Stimulated activated CD4-positive, alpha-beta T cell treated with anti-CD3 and anti-CD28 coated beads, Interleukin-1b, Interleukin-23, amount 100 ng/mL, for 48 hours (primary cell): ENCODE data around the gene MPIG6B.
"Not testable (repeated sequence)": the region's sequence is repeated elsewhere in the genome, so short reads cannot be mapped to it uniquely, and the experiment has no call there.

Experiments used
- DNase-seq: peaks from one replicate; pipeline ENCODE4 v3.0.0-alpha.2; 2020

MPIG6B gene

DNA sequence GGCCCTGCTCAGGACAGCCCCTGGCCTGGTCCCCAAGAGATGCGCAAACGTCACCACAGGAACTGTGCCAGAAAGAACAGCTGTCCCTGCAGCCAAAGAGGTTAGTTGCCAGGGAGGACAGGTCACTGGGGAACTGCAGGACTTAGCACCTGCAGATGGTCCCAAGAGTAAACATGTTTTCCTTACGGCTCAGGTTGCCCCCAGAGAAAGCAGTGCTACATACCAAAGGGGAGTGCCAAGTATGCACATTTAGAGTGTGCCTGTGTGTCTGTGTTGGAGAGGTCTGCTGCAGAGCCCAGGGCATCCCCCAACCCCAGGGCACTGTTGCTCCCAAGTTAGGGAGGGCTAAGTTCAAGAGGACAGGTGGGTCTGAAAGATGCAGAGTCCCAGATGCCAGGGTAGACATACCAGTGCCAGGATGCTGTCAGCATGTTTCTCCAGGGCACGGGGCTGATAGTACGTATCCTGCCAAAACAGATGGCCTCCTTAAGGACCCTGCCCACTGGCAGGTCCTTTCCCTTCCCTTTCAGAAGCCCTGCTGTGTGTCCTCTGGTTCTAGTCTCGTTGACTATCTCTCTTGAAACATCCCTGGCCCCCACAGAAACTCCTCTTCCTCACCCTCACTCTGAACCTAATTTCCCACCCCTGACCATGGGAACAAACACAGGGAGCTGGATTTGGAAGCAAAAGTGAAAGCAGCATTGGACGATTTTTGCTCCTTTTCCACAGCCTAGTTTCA is 21.3 kb upstream of the MPIG6B start:
- DNase-seq: no peak

DNA sequence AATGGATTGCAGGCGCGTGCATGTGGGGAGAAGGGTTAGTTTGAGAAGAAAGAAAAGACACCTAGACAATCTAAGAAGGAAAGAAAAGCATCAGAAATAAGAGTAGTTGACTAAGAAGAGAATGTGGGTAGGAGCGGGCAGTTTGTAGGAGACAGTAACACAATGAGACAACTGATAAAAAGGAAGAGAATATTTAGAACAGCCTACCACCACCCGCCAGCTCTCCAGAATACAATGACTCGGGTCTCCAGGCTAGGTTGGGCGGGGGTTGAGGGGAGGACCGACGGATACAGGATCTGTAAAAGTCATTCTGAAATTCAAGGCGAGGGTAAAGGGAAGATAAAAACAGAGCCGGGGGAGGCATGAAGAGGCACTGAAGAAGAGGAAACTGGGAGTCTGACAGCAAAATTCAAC is 20.8 kb upstream of the MPIG6B start:
- DNase-seq: peak; percentile 44

DNA sequence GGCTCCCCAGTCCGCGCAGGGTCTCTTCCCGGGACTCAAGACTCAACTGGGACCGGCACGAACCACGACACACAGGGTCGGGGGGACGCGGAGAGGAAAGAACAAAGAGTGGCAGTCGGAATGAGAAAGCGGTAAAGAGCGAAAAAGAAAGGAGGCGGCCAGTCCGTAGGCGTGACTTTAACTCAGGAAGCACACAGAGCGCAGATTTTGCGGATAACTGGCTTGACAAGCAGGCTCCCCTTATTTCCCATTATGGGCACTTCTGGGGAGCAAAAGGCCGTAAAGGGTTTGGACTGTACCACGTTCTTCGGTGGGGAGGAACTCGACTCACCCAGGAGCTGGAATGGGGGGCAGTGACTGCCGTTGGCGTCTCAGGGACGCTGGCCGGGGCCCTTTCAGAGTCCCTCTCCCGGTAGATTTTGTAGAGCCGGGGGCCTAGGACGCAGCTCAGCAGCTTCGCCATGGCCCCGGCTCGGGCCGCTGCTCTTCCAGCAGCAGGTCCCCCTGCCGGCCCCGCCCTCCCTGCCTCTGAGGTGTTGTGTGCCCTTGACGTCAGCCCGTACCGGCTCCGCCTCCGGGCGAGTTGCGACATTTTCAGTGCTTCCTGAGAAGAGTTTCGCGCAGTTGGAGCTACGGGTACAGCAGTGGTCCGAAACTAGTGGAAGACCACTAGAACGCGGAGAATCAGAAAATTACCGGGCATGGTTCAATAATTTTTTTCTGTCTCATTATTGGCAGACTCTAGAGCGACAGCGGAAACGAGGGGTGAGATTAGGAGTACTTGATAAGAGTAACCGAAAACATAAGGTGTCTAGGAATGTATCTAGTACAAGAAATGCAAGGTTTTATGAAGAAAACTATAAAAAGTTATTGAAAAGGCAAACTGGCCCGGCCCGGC is 20.1 kb upstream of the MPIG6B start, which contains the start of gene ABHD16A:
Gene ABHD16A (minus strand): TSS at position 506 of the 898 bp plus-strand sequence. CDS start 43 bp downstream, at position 463.
- peak; percentile 97 for DNase-seq

DNA sequence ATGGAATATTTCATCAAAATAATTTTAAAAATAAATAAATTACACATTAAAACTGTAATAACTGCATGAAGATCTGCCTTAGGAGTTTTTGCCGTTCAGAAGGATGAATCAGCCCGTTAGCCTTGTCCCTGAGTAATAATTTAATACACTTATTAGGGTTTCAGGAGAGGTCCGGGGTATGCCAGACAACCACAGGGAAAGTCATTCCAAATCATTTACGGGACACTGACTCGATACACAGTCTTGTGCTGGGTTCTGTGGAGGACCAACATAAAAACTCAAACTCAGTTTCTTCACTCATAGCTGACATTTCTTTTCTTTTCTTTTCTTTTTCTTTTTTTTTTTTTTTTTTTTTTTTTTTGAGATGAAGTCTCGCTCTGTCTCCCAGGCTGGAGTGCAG is 17.2 kb upstream of the MPIG6B start:
- DNase-seq: no peak

DNA sequence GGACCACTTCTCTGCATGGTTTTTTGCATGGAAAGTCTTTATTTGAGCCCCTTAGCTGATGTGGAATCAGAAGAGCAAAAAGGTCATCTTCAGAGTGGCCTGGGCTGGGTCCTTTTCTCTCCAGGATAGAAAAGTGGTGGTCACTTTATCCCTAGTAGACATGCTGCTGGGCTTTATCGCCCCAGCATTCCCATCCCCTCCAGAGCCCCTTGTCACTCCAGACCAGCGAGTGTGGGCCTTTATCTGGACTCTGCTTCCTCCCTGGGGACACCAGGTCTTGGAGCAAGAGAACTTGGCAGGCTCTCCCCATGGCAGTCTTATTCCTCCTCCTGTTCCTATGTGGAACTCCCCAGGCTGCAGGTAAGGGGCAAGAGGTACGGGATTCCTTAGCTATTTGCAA is 16.6 kb upstream of the MPIG6B start, which contains the start of gene LY6G6F:
Gene LY6G6F (plus strand): TSS at position 268 of the 400 bp plus-strand sequence. CDS start 41 bp downstream, at position 309.
- DNase-seq: no peak

DNA sequence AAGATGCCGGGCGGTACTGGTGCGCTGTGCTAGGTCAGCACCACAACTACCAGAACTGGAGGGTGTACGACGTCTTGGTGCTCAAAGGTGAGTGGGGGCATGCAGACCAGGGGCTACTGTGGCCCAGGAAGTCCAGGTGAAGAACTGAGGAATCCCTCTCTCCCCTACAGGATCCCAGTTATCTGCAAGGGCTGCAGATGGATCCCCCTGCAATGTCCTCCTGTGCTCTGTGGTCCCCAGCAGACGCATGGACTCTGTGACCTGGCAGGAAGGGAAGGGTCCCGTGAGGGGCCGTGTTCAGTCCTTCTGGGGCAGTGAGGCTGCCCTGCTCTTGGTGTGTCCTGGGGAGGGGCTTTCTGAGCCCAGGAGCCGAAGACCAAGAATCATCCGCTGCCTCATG is 15.5 kb upstream of the MPIG6B start:
- no peak for DNase-seq

DNA sequence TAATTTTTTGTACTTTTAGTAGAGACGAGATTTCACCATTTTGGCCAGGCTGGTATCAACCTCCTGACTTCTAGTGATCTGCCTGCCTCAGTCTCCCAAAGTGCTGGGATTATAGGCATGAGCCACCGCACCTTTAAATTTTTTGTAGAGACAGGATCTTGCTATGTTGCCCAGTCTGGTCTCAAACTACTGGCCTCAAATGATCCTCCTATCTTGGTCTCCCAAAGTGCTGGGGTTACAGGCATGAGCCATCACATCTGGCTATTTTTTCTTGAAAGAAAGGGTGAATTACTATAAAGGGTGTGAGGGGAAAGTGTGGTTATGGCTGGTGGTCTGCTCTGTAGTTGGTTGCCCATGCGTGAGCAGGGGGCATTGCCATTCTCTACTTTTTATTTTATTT is 14.9 kb upstream of the MPIG6B start:
- no peak for DNase-seq

DNA sequence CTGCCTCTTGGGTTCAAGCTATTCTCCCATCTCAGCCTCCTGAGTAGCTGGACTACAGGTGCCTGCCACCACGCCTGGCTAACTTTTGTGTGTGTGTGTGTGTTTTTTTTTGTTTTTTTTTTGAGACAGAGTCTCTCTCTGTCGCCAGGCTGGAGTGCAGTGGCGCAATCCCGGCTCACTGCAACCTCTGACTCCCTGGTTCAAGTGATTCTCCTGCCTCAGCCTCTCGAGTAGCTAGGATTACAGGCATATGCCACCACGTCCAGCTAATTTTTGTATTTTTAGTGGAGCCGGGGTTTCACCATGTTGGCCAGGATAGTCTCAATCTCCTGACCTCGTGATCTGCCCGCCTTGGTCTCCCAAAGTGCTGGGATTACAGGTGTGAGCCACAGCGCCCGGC is 14.0 kb upstream of the MPIG6B start:
- DNase-seq: not testable (repeated sequence)

DNA sequence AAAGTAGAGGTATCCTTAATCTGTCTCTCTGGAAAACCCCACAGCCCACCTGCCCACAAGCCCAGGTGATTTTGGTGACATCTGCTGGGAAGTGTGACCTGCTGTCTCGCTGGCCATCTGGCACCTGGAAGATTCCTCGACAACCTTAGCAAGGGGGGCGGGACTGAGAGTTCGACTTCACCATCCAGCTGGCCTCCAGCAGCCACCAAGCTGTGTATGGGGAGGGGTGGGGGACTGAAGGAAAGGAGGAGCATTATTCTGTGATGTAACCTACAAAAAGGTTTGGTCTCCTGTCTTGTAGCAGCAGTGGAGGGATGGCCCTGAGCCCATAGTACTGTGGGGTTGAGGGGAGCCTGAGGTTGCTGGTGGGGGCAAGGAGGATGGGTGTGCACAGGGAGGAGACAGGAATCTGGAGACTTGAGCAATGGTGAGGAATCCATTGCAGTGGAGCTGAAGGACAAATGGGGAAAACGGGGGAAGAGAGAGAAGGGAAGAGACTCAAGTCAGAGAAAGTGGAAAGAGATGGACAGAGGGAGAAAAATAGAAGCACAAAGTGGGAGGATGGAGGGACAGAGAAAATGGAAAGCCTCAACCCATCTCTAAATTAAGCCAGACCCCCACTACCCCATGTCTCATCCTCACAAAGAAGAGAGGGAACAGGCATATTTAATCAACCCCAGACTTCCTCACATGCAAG is 12.5 kb upstream of the MPIG6B start:
- no peak for DNase-seq

DNA sequence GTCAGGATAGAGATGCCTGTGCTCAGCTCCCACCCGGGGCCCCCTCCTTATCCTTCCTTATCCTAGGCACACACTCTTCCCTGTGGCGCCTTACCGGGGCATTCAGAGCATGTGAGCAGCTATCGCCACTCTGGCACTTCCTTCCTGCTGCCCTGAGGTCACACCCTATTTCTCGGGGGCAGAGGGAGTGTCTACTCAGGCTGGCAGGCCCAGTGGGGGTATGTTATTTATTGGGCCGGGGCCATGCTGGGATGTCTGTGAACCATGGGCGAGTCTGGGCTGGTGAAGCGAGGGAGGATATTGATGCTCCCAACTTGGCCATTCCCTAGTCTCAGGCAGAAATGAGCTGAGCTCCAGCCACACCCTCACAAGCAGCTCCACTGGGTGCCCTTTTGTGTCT is 11.9 kb upstream of the MPIG6B start:
- DNase-seq: no peak

DNA sequence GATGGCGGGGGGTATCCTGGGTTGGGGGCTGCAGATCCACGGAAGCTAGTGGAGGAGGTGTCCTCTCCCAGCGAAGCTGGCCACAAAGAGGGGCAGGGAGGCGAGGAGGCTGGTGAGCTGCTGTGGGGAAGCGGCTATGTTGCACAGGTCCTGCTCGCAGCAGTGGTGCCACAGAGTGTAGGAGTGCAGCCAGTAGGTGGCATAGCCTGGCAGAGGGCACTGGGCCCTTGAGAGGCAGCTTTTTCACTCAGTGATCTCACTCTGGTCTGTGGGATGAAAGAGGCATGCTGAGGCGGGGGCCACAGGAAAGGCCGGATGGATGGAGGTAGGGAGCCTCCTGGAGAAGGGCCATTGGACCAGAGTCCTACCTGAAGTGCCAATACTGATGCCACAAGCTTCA is 10.9 kb upstream of the MPIG6B start:
- no peak for DNase-seq

DNA sequence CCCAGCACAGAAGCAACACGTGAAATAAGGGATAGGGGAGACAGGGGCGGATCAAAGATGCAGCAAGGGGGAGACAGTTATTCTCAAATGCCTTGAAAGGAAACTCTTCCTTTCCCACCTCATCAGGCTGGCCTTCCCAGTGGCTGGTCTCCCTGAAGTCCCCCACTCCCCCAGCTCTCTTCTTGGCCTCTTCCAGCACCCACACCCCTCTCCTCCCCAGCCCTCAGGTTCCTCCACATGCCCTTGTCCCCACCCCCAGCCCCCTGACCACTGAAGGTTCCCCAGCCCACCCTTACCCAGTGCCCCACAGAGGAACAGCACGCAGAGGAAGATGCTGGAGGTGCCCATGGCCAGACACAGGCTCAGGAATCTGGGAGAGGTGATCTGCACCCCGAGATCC is 9.7 kb upstream of the MPIG6B start:
- no peak for DNase-seq

DNA sequence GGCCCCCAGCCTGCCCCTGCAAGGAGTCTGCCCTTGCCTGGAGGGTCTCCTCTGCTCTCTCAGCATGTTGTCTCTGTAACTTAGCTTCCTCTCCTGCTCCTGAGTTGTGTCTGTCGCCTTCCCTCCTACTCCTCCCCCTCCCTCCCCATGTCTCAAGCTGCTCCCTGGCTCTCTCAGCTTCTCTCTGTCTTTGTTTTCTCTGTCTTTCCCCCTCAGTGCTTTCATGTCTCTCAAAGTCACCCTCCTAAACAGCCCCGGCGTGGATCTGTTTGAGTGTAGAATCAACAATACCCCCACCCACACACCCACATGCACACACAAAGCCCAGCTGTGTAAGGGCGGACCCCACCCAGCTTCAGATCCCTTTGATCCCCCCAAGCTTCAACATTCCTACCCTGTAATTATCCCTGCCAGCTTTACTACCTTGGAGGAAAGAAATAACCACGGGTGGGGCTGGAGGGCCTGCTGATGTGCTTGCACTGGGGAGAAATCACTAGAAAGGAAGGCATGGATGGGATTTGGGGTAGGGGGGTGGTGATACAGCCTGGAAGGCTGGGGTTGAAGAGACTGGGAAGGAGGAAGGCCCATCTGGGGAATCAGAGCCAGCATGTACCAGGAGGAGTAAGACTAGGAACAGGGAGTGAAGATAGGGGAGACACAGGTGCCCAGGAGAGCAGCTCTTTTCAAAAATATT is 9.0 kb upstream of the MPIG6B start:
- no peak for DNase-seq

DNA sequence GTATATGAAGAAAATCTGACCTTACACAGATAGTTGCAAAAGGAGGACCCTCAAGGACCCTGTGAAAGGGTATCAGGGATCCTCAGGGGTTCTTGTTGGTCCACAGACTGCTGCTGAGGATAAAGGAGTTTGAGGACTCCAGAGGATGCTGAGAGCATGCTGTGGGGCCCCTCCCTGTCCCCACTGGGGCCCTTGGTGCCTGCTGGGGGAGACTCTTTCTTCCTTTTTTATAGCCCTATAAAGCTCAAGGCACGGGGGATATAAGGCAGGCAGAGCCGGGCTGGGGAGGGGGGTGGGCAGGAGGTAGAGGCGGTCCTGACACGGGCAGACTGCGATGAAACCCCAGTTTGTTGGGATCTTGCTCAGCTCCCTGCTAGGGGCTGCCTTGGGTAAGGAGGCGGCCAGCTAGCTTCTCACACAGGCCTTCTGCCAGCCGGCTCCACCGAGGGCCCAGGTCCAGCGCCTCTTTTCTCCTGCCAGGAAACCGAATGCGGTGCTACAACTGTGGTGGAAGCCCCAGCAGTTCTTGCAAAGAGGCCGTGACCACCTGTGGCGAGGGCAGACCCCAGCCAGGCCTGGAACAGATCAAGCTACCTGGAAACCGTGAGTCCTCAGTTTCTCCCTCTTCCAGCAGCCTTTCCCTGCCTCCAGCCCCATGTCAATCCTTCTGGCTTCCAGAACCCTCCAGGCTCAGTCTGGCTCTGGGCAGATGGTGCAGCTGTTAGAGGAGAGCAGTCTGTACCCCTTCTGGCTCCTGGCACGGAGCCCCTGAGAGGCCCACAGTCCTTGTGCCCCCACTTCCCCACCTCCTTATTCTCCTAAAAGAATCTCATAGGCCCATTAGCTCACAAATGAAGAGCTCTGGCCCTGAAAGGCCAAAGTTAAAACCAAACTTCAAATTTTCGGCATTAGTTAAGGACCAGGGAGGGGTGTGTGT is 7.9 kb upstream of the MPIG6B start, which contains the start of gene LY6G6D:
Gene LY6G6D (plus strand): TSS at position 327 of the 937 bp plus-strand sequence. CDS start 8 bp downstream, at position 335.
- no peak for DNase-seq

DNA sequence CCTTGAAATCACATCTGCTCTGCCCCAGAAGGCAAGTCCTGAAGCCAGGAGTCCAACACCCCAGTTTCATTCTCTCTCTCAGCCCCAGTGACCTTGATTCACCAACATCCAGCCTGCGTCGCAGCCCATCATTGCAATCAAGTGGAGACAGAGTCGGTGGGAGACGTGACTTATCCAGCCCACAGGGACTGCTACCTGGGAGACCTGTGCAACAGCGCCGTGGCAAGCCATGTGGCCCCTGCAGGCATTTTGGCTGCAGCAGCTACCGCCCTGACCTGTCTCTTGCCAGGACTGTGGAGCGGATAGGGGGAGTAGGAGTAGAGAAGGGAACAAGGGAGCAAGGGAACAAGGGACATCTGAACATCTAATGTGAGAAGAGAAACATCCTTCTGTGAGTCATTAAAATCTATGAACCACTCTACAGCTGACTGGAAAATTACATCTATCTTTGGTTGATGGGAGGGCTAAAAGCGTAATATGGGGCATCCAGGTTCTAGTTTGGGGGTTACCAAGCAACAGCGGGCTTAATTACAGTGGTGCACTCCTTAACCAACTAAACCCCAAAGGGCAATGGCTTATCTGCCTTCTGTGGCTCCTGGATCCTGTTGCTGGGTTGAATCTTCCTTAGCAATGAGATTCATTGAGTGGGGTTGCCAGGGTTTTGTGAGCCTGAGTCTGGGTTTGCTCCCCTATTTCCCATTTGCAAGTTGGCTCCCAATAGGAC is 5.5 kb upstream of the MPIG6B start:
- DNase-seq: no peak

DNA sequence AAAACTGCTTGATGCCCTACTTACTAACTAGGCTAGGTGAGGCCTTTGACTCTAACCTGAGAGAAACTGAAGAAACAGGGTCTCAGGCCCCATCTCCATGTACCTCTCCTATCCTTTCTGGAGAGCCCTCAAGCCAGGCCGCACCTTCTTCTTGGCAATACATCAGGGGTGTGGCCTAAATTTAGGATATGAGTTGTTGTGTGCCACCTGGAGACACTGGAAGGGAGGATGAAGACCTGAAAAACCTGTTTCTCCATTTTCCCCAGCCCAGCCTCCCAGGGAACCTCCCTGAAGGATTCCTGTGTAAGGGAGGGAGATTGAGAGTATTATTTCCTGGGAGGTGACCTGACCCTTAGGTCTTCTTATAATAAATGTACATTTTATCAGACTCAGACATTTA is 4.9 kb upstream of the MPIG6B start:
- no peak for DNase-seq

DNA sequence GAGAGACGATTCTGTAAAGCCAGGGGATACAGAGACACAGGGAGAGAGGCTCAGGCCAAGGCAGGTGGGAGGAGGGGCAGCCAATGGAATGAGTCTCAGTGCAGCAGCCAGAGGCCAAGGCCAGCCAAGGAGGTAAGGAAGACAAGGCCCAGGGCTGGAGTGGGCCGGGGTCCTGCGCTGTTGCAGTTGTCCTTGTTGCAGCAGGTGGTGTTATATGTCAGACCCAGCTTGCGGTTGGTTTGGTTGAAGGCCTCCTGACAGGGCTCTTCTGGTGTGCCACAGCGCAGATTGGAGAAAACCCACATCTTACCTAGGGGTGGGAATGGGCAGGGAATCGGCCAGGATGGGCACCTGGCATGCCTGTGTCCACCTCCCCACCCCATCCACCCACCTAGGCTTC is 4.2 kb upstream of the MPIG6B start:
- DNase-seq: no peak

DNA sequence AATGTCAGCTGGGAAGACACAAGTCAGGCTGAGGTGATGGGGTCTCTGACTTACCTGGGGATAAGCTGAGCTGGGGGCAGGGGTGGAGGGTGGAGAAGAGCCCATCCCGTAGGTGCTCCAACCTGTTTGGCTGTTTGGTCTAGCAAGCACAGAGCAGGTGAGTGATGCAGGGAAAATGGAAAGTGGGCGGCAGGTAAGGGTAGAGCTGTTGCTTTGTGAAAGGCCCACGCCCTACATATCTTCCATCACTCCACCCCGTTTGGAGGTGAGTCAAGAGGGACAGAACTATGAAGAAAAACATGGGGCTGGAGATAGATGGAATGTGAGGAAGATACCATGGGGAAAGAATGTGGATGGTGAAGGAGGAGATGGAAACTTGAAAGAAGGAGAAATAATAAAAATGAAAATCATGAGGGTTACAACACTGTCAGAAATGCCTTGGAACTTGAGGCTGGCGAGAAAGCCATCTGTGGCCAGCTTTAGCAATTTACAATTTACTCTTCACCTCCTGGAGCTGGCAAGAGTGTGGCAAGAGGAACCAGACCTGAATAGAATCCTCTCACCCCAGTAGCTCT is 2.9 kb upstream of the MPIG6B start:
- no peak for DNase-seq

DNA sequence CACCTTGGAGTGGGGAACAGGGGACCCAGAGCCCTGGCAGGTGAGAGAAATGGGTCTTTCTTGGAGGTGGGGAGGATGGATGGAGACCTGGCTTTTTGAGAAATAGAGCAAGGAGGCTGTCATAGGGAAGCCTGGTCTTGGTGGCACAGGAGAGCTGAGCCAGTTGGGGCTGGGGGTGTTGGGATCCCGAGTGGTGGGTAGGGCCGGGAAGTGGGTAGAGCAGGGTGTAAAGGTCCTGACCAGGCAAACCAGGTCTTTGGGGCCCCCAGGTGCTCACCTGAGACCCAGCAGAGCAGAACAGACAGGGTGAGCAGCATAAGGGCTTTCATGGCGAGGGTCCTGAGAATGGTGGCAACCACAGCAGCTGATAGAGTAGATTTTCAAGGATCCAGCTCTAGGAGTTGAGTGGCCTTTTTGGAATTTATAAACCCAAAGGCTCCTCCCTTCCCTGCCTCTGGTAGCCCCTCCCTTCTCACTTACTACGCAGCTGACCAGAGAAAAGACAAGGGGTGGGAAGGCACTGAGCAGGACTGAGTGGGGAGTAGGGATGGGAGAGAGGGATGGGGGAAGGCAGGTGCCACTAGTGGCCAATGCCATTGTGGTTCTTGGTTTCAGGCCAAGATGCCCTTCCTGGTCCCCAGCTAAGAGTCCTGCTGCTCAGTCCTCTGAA is 1.7 kb upstream of the MPIG6B start, which contains the start of gene LY6G6C:
Gene LY6G6C (minus strand): TSS at position 396 of the 670 bp plus-strand sequence. CDS start 67 bp downstream, at position 329.
- DNase-seq: no peak

DNA sequence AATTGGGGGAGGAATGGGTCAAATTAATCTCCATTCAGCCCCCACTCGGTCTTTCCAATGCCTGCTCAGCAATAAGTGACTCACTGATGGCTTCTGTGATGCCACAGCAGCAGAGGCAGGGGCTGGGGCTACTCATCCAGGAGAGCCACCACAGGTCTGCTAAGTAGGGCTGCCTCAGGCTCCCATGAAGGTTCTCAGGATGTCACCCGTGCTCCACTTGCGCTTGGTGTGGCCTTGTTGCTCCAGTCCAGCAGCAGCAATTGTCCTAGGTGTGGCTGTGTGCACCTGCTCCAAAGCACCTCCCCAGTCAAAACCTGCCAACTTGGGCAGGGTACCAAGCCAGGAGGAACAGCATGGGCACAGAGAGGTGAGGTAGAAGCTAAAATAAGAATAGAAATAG is 1.0 kb upstream of the MPIG6B start:
- no peak for DNase-seq
